ENCODE results near the gene CCDC178. TPM values are rescaled to one million over a fixed set of nuclear protein-coding genes. Genes with fewer than 3 reads are reported as not detected.

CCDC178 gene
- total and polyA plus RNA-seq, 2 experiments from 2014 or later: not detected

- in situ Hi-C loops (cut with MboI): no loop called here
- Histone ChIP-seq H3K4me2 (ENCODE audit: unreplicated experiment) (no peak overlapping the region), H3K4me3 (no peak overlapping the region), H3K9me3 (ENCODE audit: low read depth) (no peaks in the 10 kb centered on the region), H2AFZ (no peak overlapping the region), H3K79me2 (ENCODE audit: insufficient read depth) (no peaks in the 10 kb centered on the region), H4K20me1 (ENCODE audit: insufficient read depth) (no peaks in the 10 kb centered on the region), H3K9ac (no peak overlapping the region), H3K4me1 (ENCODE audit: insufficient read depth) (no peaks in the 10 kb centered on the region), H3K27ac (no peak overlapping the region), H3K36me3 (ENCODE audit: low read depth) (no peaks in the 10 kb centered on the region), H3K27me3 (replicated peaks; ENCODE audit: insufficient read depth) (peaks cover 48% of the 10 kb centered on the region), H3K9me2 (ENCODE audit: insufficient read depth) (no peaks in the 10 kb centered on the region), H3F3A (ENCODE audit: insufficient read depth) (no peaks in the 10 kb centered on the region)
- 39 to 67% methylated on average over 1 of the region's 1 CpG for WGBS, 2 experiments (ENCODE audit: low coverage in 1 of 2, low lambda C conversion rate in 2 of 2, missing lambda C conversion rate in 2 of 2)
- no peak for DNase-seq
- TF ChIP-seq EZH2phosphoT487 (IDR thresholded peaks at IDR 0.05; ENCODE audit: insufficient read depth, low read depth): no peak
- no peak for TF ChIP-seq EZH2 (IDR thresholded peaks at IDR 0.05; ENCODE audit: insufficient read depth, poor library complexity, severe bottlenecking)
Measured at GRCh38 chr18:32937066-32937465, 503.5 kb downstream of the CCDC178 start.

GRCh38 chr18:32934201-32934600 lies 506.3 kb downstream of the CCDC178 start:
- TF ChIP-seq EZH2 (IDR thresholded peaks at IDR 0.05; ENCODE audit: insufficient read depth, poor library complexity, severe bottlenecking) (no peak), EZH2phosphoT487 (IDR thresholded peaks at IDR 0.05; ENCODE audit: insufficient read depth, low read depth) (no peak)
- Histone ChIP-seq H2AFZ (no peak overlapping the region), H3K36me3 (ENCODE audit: low read depth) (no peaks in the 10 kb centered on the region), H3K9me2 (ENCODE audit: insufficient read depth) (no peaks in the 10 kb centered on the region), H4K20me1 (ENCODE audit: insufficient read depth) (no peaks in the 10 kb centered on the region), H3K4me2 (ENCODE audit: unreplicated experiment) (no peak overlapping the region), H3K4me3 (no peak overlapping the region), H3K9me3 (ENCODE audit: low read depth) (no peaks in the 10 kb centered on the region), H3K4me1 (ENCODE audit: insufficient read depth) (no peaks in the 10 kb centered on the region), H3K79me2 (ENCODE audit: insufficient read depth) (no peaks in the 10 kb centered on the region), H3K9ac (no peak overlapping the region), H3K27me3 (replicated peaks; ENCODE audit: insufficient read depth) (peaks cover 45% of the 10 kb centered on the region), H3F3A (ENCODE audit: insufficient read depth) (no peaks in the 10 kb centered on the region), H3K27ac (no peak overlapping the region)
- no peak for DNase-seq
- in situ Hi-C loops (cut with MboI): no loop called here
- 38 to 46% methylated on average over 4 of the region's 4 CpGs for WGBS, 2 experiments (ENCODE audit: low coverage in 1 of 2, low lambda C conversion rate in 2 of 2, missing lambda C conversion rate in 2 of 2)

GRCh38 chr18:32930695-32931301 lies 509.7 kb downstream of the CCDC178 start:
- TF ChIP-seq EZH2phosphoT487 (IDR thresholded peaks at IDR 0.05; ENCODE audit: insufficient read depth, low read depth) (no peak), EZH2 (IDR thresholded peaks at IDR 0.05; ENCODE audit: insufficient read depth, poor library complexity, severe bottlenecking) (no peak)
- 34 to 39% methylated on average over 6 of the region's 6 CpGs for WGBS, 2 experiments (ENCODE audit: low coverage in 1 of 2, low lambda C conversion rate in 2 of 2, missing lambda C conversion rate in 2 of 2)

GRCh38 chr18:32929213-32929612 lies 511.3 kb downstream of the CCDC178 start:
- H3K9ac ChIP-seq: no peak overlapping the region
- no peaks in the 10 kb centered on the region for H3F3A ChIP-seq (ENCODE audit: insufficient read depth)
- in situ Hi-C loops (cut with MboI): no loop called here
- H3K4me2 ChIP-seq (ENCODE audit: unreplicated experiment): no peak overlapping the region
- H3K27ac ChIP-seq: no peak overlapping the region
- H2AFZ ChIP-seq: no peak overlapping the region
- H3K36me3 ChIP-seq (ENCODE audit: low read depth): no peaks in the 10 kb centered on the region
- no peaks in the 10 kb centered on the region for H3K9me2 ChIP-seq (ENCODE audit: insufficient read depth)
- no peaks in the 10 kb centered on the region for H3K4me1 ChIP-seq (ENCODE audit: insufficient read depth)
- no peak overlapping the region for H3K4me3 ChIP-seq
- H3K27me3 ChIP-seq (replicated peaks; ENCODE audit: insufficient read depth): peaks cover 51% of the 10 kb centered on the region
- DNase-seq: no peak
- WGBS, 2 experiments (ENCODE audit: low coverage in 1 of 2, low lambda C conversion rate in 2 of 2, missing lambda C conversion rate in 2 of 2): 45% methylated on average over 6 of the region's 6 CpGs
- no peaks in the 10 kb centered on the region for H4K20me1 ChIP-seq (ENCODE audit: insufficient read depth)
- H3K79me2 ChIP-seq (ENCODE audit: insufficient read depth): no peaks in the 10 kb centered on the region
- TF ChIP-seq EZH2phosphoT487 (IDR thresholded peaks at IDR 0.05; ENCODE audit: insufficient read depth, low read depth) (no peak), EZH2 (IDR thresholded peaks at IDR 0.05; ENCODE audit: insufficient read depth, poor library complexity, severe bottlenecking) (no peak)
- no peaks in the 10 kb centered on the region for H3K9me3 ChIP-seq (ENCODE audit: low read depth)

More at GRCh38 chr18:32930695-32931301, 509.7 kb downstream of the CCDC178 start:
- H3K9me3 ChIP-seq (ENCODE audit: low read depth): no peaks in the 10 kb centered on the region
- no peak overlapping the region for H3K27ac ChIP-seq
- no peak overlapping the region for H3K4me3 ChIP-seq
- H3K36me3 ChIP-seq (ENCODE audit: low read depth): no peaks in the 10 kb centered on the region
- no peaks in the 10 kb centered on the region for H3K79me2 ChIP-seq (ENCODE audit: insufficient read depth)
- no peaks in the 10 kb centered on the region for H3K9me2 ChIP-seq (ENCODE audit: insufficient read depth)
- H4K20me1 ChIP-seq (ENCODE audit: insufficient read depth): no peaks in the 10 kb centered on the region
- H3F3A ChIP-seq (ENCODE audit: insufficient read depth): no peaks in the 10 kb centered on the region
- no peaks in the 10 kb centered on the region for H3K4me1 ChIP-seq (ENCODE audit: insufficient read depth)
- no peak overlapping the region for H2AFZ ChIP-seq
- peak; percentile 78 for DNase-seq
- no peak overlapping the region for H3K4me2 ChIP-seq (ENCODE audit: unreplicated experiment)
- peaks cover 46% of the 10 kb centered on the region for H3K27me3 ChIP-seq (replicated peaks; ENCODE audit: insufficient read depth)
- H3K9ac ChIP-seq: no peak overlapping the region
- in situ Hi-C loops (cut with MboI): no loop called here
